Kidney (tissue), 14 donors: ENCODE measurements around the gene TRIO. TPM values are rescaled to one million over a fixed set of nuclear protein-coding genes. Genes with fewer than 3 reads are reported as not detected.
A peak's percentile ranks its signal among the peaks of the same experiment; 100 is the strongest.

Experiments used
- DNase-seq, 5 donors: peaks; one replicate each; pipeline ENCODE4 v3.0.0-alpha.2; 2013 to 2020
- FAIRE-seq: peaks from 2 replicates; lab custom pipeline; 2012; peaks lifted over from hg19 to GRCh38; lab: Jason Lieb, UNC
- H3K27ac ChIP-seq, 2 donors: one replicate each; pipeline ENCODE4 v1.7.0; 2013; ENCODE audit warnings: low read depth in 2 of 2, low read length in 2 of 2, inconsistent platforms in 1 of 2
- H3K27me3 ChIP-seq: one replicate; pipeline ENCODE4 v1.7.1; 2013; ENCODE audit warnings: low read length, inconsistent platforms; ENCODE audit not compliant: control insufficient read depth, insufficient read depth
- H3K36me3 ChIP-seq, 3 donors: one replicate each; pipeline versions ENCODE4 v1.7.0 to v1.7.1; 2013; ENCODE audit warnings: low read length in 3 of 3, control low read depth in 1 of 3, inconsistent platforms in 1 of 3; ENCODE audit not compliant: insufficient read depth in 3 of 3, control insufficient read depth in 2 of 3
- H3K4me1 ChIP-seq, 3 donors: one replicate each; pipeline versions ENCODE4 v1.7.0 to v1.7.1; 2013; ENCODE audit warnings: low read length in 3 of 3, inconsistent platforms in 1 of 3, low read depth in 1 of 3; ENCODE audit not compliant: control insufficient read depth in 2 of 3, insufficient read depth in 2 of 3
- H3K4me3 ChIP-seq, 3 donors: one replicate each; pipeline versions ENCODE4 v1.7.0 to v1.8.1; 2013; ENCODE audit warnings: low read length in 3 of 3, control low read depth in 1 of 3, inconsistent platforms in 1 of 3
- H3K9ac ChIP-seq, 3 donors: one replicate each; pipeline versions ENCODE4 v1.7.0 to v1.7.1; 2013; ENCODE audit warnings: low read length in 3 of 3, control low read depth in 1 of 3, inconsistent platforms in 1 of 3
- H3K9me3 ChIP-seq, 3 donors: one replicate each; pipeline versions ENCODE4 v1.7.0 to v1.7.1; 2013; ENCODE audit warnings: low read length in 3 of 3, control low read depth in 1 of 3, inconsistent platforms in 1 of 3; ENCODE audit not compliant: control insufficient read depth in 2 of 3, insufficient read depth in 1 of 3
- CTCF ChIP-seq: IDR thresholded peaks from 3 replicates; pipeline ENCODE4 v1.5.1; 2012; ENCODE audit warnings: mild to moderate bottlenecking, moderate library complexity, borderline replicate concordance; ENCODE audit not compliant: insufficient read depth; ENCODE audit errors: extremely low read depth
- intact Hi-C: fragments of 100-400 bp; cut with DNase I; formaldehyde crosslinking; loops from one replicate; pipeline ENCODE4 v1.11.1; 2022
- polyA plus RNA-seq: library from polyadenylated mRNA; stranded (reverse); fragments of 350-450 nt; fragmentation: Illumina TruSeq; extraction: RNeasy Lipid Tissue Mini Kit (QIAGEN cat#74804); gene quantifications from one replicate; pipeline ENCODE4 v1.2.3, GENCODE V29; 2014; ENCODE audit warnings: low read depth, low replicate concordance; ENCODE audit not compliant: insufficient read depth
- total RNA-seq: library from RNA; stranded (reverse); fragmentation: NEBNext Ultra II Directional; extraction: Animal tissue kit (Norgen Biotek cat#: 25700); gene quantifications from one replicate; pipeline ENCODE4 v1.2.1, GENCODE V29; 2021
- donor health status: control.
- donor health status: control.
- donor health status: control.
- donor health status: control.
- donor health status: control.
- donor health status: DM: yes; HTN: yes; CAD: no.
- donor health status: Normal renal cell carcinoma (clear cell type).

Gene TRIO
- total and polyA plus RNA-seq, 2 donors from 2014 or later: 9.5 to 149 TPM

DNA sequence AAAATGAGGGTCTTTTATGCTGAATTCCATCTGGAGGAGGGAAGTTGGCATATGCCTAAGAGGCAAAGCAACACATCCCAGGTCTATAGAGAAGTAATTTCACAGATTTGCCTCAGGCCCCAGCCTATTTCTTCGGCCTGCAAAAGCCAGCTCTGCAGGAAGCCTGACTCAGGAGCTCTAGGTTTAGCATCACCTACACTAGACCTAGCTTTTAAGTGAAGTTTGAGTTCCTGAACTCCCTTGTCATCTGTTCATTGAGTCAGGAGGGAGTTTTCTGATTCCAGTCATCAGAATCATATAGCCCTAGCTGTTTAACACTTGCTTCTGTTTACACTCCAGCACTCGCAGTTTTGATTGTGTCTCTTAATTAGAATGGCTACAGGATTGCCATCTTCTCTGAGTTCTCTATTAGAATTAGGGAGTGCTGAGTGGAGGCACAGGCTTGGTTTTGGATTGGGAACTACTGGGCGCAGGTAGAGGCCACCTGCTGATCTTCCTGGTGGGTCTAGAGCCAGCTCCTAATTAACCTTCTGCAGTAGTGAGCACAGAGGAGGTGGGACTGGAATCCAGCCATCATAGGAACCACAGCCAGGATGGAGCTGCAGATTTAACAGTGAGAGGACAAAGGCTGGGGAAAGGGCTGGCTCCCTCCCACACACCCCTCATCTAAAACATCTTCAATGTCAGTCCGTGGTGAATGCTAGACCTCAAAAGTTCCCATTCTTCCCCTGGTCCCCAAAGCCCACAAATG is 179.5 kb downstream of the TRIO start:
- TF ChIP-seq CTCF: no peak
- Histone ChIP-seq H3K9ac (no peak overlapping the region), H3K36me3 (peaks cover 0 to 8% (median 7%) of the 10 kb centered on the region in 3 donors), H3K9me3 (no peaks in the 10 kb centered on the region), H3K27me3 (no peaks in the 10 kb centered on the region), H3K27ac (no peak overlapping the region), H3K4me3 (no peak overlapping the region), H3K4me1 (peaks cover 0 to 2% (median 0%) of the 10 kb centered on the region in 3 donors)
- intact Hi-C loops: no loop called here
- FAIRE-seq: no peak
- DNase-seq: no peak

- no peak overlapping the region for H3K4me3 ChIP-seq
- no peak for FAIRE-seq
- no peak for TF ChIP-seq CTCF
- H3K27ac ChIP-seq: no peak overlapping the region
- H3K9me3 ChIP-seq: no peaks in the 10 kb centered on the region
- peak in 1 of 5 donors; percentile 6 for DNase-seq
- intact Hi-C loops: no loop called here
- peaks cover 0 to 8% (median 7%) of the 10 kb centered on the region in 3 donors for H3K36me3 ChIP-seq
- H3K27me3 ChIP-seq: no peaks in the 10 kb centered on the region
- peaks cover 0 to 2% (median 0%) of the 10 kb centered on the region in 3 donors for H3K4me1 ChIP-seq
- H3K9ac ChIP-seq: no peak overlapping the region
These were observed 180.3 kb downstream of the TRIO start for GRCh38 chr5:14323466-14323865.

DNA sequence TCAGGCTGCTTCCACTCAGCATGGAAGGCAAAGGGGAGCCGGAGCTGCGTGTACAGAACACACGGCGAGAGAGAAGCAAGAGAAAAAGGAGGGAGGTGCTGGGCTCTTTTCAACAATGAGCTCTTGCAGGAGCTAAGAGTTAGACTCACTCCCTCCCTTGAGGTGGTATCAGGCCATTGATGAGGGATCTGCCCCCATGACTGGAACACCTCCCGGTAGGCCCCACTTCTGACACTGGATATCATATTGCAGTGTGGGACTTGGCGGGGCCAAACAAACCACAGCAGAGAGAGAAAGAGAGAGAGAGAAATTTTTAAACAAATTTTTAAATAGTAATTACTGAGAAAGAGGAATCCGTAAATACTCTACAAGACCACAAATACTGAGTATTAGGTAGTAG is 182.2 kb downstream of the TRIO start:
- no peak overlapping the region for H3K4me3 ChIP-seq
- H3K36me3 ChIP-seq: peaks cover 0 to 4% (median 0%) of the 10 kb centered on the region in 3 donors
- FAIRE-seq: no peak
- H3K9me3 ChIP-seq: no peaks in the 10 kb centered on the region
- no peak overlapping the region for H3K9ac ChIP-seq
- DNase-seq: peak in 3 of 5 donors; percentile 25 to 38 (median 25)
- intact Hi-C loops: no loop called here
- H3K27ac ChIP-seq: no peak overlapping the region
- TF ChIP-seq CTCF: no peak
- H3K27me3 ChIP-seq: no peaks in the 10 kb centered on the region
- peaks cover 0 to 2% (median 0%) of the 10 kb centered on the region in 3 donors for H3K4me1 ChIP-seq
